ENCODE results near the gene PHB1.

The PHB1 gene

DNA sequence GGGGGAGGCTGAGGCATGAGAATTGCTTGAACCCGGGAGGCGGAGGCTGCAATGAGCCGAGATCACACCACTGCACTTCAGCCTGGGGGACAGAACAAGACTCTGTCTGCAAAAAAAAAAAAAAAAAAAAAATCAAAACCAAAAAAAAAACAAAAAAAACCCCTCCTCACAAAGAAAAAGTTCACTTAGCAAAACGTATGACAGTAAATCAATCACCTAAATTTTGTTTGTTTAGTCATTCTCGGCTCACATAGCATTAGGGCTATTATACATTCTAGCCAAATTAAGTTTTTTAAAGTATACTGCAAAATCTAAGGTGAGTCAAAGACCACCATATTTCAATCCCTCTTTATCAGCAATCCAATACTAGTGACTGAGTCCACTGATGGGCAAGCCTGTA is 58.4 kb downstream of the PHB1 start:
- H3K9me3 Mint-ChIP-seq = no peaks in the 10 kb centered on the region
- H3K4me3 Mint-ChIP-seq = no peak overlapping the region
- CTCF ChIA-PET = interaction anchor here (1.2 kb wide), 1 partner anchor 13 kb away, joined by 5 read pairs; no protein-coding TSS in a partner anchor
- peaks cover 58% of the 10 kb centered on the region for H3K4me1 Mint-ChIP-seq
- H3K36me3 Mint-ChIP-seq = peaks cover 24% of the 10 kb centered on the region
- no peak for DNase-seq
- no peak overlapping the region for H3K27ac Mint-ChIP-seq
- no peaks in the 10 kb centered on the region for H3K27me3 Mint-ChIP-seq

Measured in activated naive CD4-positive, alpha-beta T cell treated with anti-CD3 and anti-CD28 coated beads, Interleukin-2, amount 10 ng/mL, durations not matched to agents 7 days and 5 days (primary cell).